PC-9 (cell line): ENCODE results near the gene CBR4. TPM values are rescaled to one million over a fixed set of nuclear protein-coding genes. Genes with fewer than 3 reads are reported as not detected.

Experiments
- BruUV-seq: library from RNA; stranded (reverse); fragments of 400-500 nt; replicated peaks from 2 replicates; lab custom pipeline; 2021; lab: Mats Ljungman, UMichigan
- CTCF ChIA-PET: fragments of 300-600 bp; sonication (Branson Sonifier 250); formaldehyde crosslinking; loops from one replicate; lab custom pipeline; 2022; ENCODE audit warnings: antibody characterized with exemption; lab: Charles Lee
- POLR2A ChIA-PET: fragments of 300-600 bp; sonication (Branson Sonifier 250); formaldehyde crosslinking; loops from one replicate; lab custom pipeline; 2022; ENCODE audit warnings: antibody characterized with exemption; ENCODE audit not compliant: unreplicated experiment; lab: Charles Lee
- DNase-seq, 2 experiments: peaks; one replicate each; pipeline versions ENCODE4 v3.0.0 to v3.0.0-alpha.2; 2015 to 2022; ENCODE audit warnings: mixed read lengths in 1 of 2
- H2AFZ ChIP-seq: fragments of 200-600 bp; sonication (generic); 2 replicates; pipeline ENCODE4 v1.8.1; 2017; ENCODE audit warnings: antibody characterized with exemption
- H3F3A ChIP-seq: fragments of 200-600 bp; sonication (generic); 2 replicates; pipeline ENCODE4 v1.8.1; 2017; ENCODE audit warnings: antibody characterized with exemption, mild to moderate bottlenecking, low read depth; ENCODE audit not compliant: insufficient read depth
- H3K27ac ChIP-seq: fragments of 200-600 bp; sonication (generic); 2 replicates; pipeline ENCODE4 v1.6.1; 2016; ENCODE audit warnings: mixed run types
- H3K27me3 ChIP-seq: fragments of 200-600 bp; sonication (generic); 2 replicates; pipeline ENCODE4 v1.6.1; 2016; ENCODE audit warnings: low read depth, mixed run types; ENCODE audit not compliant: insufficient read depth
- H3K36me3 ChIP-seq: fragments of 200-600 bp; sonication (generic); 2 replicates; pipeline ENCODE4 v1.6.1; 2016; ENCODE audit warnings: low read depth, mixed run types
- H3K4me1 ChIP-seq: fragments of 200-600 bp; sonication (generic); replicated peaks from 2 replicates; pipeline ENCODE4 v1.6.1; 2016; ENCODE audit warnings: mixed run types; ENCODE audit not compliant: insufficient read depth
- H3K4me2 ChIP-seq: fragments of 200-600 bp; sonication (generic); 2 replicates; pipeline ENCODE4 v1.6.1; 2017; ENCODE audit warnings: mixed run types
- H3K4me3 ChIP-seq: fragments of 200-600 bp; sonication (generic); 2 replicates; pipeline ENCODE4 v1.6.1; 2016; ENCODE audit warnings: mixed run types
- H3K79me2 ChIP-seq: fragments of 200-600 bp; sonication (generic); 2 replicates; pipeline ENCODE4 v1.6.1; 2017; ENCODE audit warnings: low read depth, mixed run types
- H3K9me2 ChIP-seq: fragments of 200-600 bp; sonication (generic); 2 replicates; pipeline ENCODE4 v1.8.1; 2017; ENCODE audit warnings: mild to moderate bottlenecking; ENCODE audit not compliant: insufficient read depth
- H3K9me3 ChIP-seq: fragments of 200-600 bp; sonication (generic); 2 replicates; pipeline ENCODE4 v1.8.1; 2016; ENCODE audit warnings: low read depth; ENCODE audit not compliant: insufficient read depth
- H4K20me1 ChIP-seq: fragments of 200-600 bp; sonication (generic); 2 replicates; pipeline ENCODE4 v1.8.1; 2017; ENCODE audit not compliant: insufficient read depth
- CTCF ChIP-seq: fragments of 200-600 bp; sonication (generic); conservative IDR thresholded peaks from 2 replicates; pipeline ENCODE4 v1.6.1; 2017; ENCODE audit warnings: mixed run types, antibody characterized with exemption, mild to moderate bottlenecking, moderate library complexity
- EZH2 ChIP-seq: fragments of 200-600 bp; sonication (generic); IDR thresholded peaks from 2 replicates; pipeline ENCODE4 v1.8.0; 2017; ENCODE audit warnings: antibody characterized with exemption, low read depth
- intact Hi-C: fragments of 100-400 bp; cut with micrococcal nuclease; formaldehyde crosslinking; loops from one replicate; pipeline ENCODE4 v1.10.0; 2022; ENCODE audit not compliant: unreplicated experiment
- total RNA-seq: library from RNA; stranded (reverse); gene quantifications from 2 replicates; pipeline ENCODE4 v1.2.3, GENCODE V29; 2021

The CBR4 gene
- total RNA-seq, 1 experiment from 2014 or later, result 28.9 TPM

- no peak overlapping the region for H3K4me3 ChIP-seq
- BruUV-seq, result no TSS peak
- no peak overlapping the region for H3K4me2 ChIP-seq
- no peaks in the 10 kb centered on the region for H3K36me3 ChIP-seq
- ChIA-PET CTCF (no interaction called here), POLR2A (interaction anchor here (0.6 to 0.7 kb wide), 2 partner anchors 16 to 86 kb away, joined by 3 to 6 read pairs; no protein-coding TSS in a partner anchor)
- H3K9me3 ChIP-seq, result no peaks in the 10 kb centered on the region
- H3K79me2 ChIP-seq, result no peaks in the 10 kb centered on the region
- no peaks in the 10 kb centered on the region for H4K20me1 ChIP-seq
- no peak overlapping the region for H2AFZ ChIP-seq
- H3K9me2 ChIP-seq, result no peaks in the 10 kb centered on the region
- peaks cover 7% of the 10 kb centered on the region; the same call in 1 of the 2 replicates for H3K4me1 ChIP-seq
- intact Hi-C loops, result no loop called here
- H3K27me3 ChIP-seq, result no peaks in the 10 kb centered on the region
- no peak for TF ChIP-seq EZH2
- TF ChIP-seq CTCF, result no peak
- no peaks in the 10 kb centered on the region for H3F3A ChIP-seq
- no peak overlapping the region for H3K27ac ChIP-seq
- no peak for DNase-seq
Measured at GRCh38 chr4:169018406-169018805, 8.4 kb upstream of the CBR4 start.

- Histone ChIP-seq H3K79me2 (no peaks in the 10 kb centered on the region), H3K27me3 (no peaks in the 10 kb centered on the region), H3K36me3 (no peaks in the 10 kb centered on the region), H3K4me3 (no peak overlapping the region), H3K27ac (no peak overlapping the region), H3K4me2 (no peak overlapping the region), H3K9me2 (no peaks in the 10 kb centered on the region), H3K9me3 (no peaks in the 10 kb centered on the region), H3F3A (no peaks in the 10 kb centered on the region), H4K20me1 (no peaks in the 10 kb centered on the region), H2AFZ (no peak overlapping the region), H3K4me1 (peaks cover 7% of the 10 kb centered on the region; the same call in 1 of the 2 replicates)
- no peak for DNase-seq
- no TSS peak for BruUV-seq
- POLR2A ChIA-PET, result interaction anchor here (0.6 to 0.7 kb wide), 2 partner anchors 17 to 87 kb away, joined by 3 to 6 read pairs; no protein-coding TSS in a partner anchor
- intact Hi-C loops, result no loop called here
- no peak for TF ChIP-seq CTCF
- TF ChIP-seq EZH2, result no peak
- CTCF ChIA-PET, result no interaction called here
Measured at GRCh38 chr4:169017971-169018370, 7.9 kb upstream of the CBR4 start.

DNA sequence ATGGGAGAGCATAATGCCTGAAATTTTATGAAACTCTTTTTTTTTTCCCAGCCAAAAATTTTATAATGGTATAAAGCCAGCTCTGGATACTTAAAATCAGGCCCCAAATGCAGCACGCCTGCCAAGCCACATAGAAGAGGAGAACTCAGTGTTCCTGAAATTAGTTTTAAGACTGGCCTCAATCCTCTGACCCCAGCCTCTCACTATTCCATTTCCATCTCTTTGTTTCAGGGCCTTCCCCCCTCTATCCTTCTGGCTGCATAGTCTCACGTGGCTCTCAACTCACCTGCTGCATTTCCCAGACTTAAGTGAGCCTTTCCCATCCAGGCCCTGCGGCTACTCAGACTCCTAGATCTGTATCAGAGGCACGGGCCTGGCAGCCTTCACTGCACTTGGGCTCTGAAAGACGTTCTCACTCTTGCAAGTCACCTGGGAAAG lies 5.2 kb upstream of the CBR4 start:
- H3F3A ChIP-seq, result no peaks in the 10 kb centered on the region
- H3K79me2 ChIP-seq, result no peaks in the 10 kb centered on the region
- H2AFZ ChIP-seq, result no peak overlapping the region
- no peaks in the 10 kb centered on the region for H3K9me2 ChIP-seq
- H4K20me1 ChIP-seq, result no peaks in the 10 kb centered on the region
- no TSS peak for BruUV-seq
- intact Hi-C loops, result no loop called here
- no peak overlapping the region for H3K4me2 ChIP-seq
- H3K4me3 ChIP-seq, result no peak overlapping the region
- no peaks in the 10 kb centered on the region for H3K27me3 ChIP-seq
- H3K4me1 ChIP-seq, result peaks cover 13% of the 10 kb centered on the region
- CTCF ChIA-PET, result no interaction called here
- DNase-seq, result no peak
- H3K9me3 ChIP-seq, result no peaks in the 10 kb centered on the region
- POLR2A ChIA-PET, result interaction anchor here (0.5 kb wide), 1 partner anchor 101 kb away, joined by 10 read pairs; no protein-coding TSS in a partner anchor
- no peak overlapping the region for H3K27ac ChIP-seq
- TF ChIP-seq EZH2, result no peak
- TF ChIP-seq CTCF, result no peak
- H3K36me3 ChIP-seq, result no peaks in the 10 kb centered on the region
